BLaER1 treated with 17β-estradiol and CSF1 and Interleukin-3, amounts not matched to agents 10 nM and 100 nM (cell line): ENCODE results near the gene CD40.

Source experiments
- H3K27ac ChIP-seq, 11 experiments: shearing (Covaris generic); formaldehyde crosslinking; 2 replicates each; pipeline ENCODE4 v1.8.1; 2022
- H3K27me3 ChIP-seq, 11 experiments: shearing (Covaris generic); formaldehyde crosslinking; 2 replicates each; pipeline ENCODE4 v1.8.1; 2022
- H3K36me3 ChIP-seq, 11 experiments: shearing (Covaris generic); formaldehyde crosslinking; 2 replicates each; pipeline ENCODE4 v1.8.1; 2022
- H3K4me1 ChIP-seq, 10 experiments: shearing (Covaris generic); formaldehyde crosslinking; 2 replicates each; pipeline ENCODE4 v1.8.1; 2022
- H3K4me2 ChIP-seq, 11 experiments: shearing (Covaris generic); formaldehyde crosslinking; 2 replicates each; pipeline ENCODE4 v1.8.1; 2022
- H3K4me3 ChIP-seq, 10 experiments: shearing (Covaris generic); formaldehyde crosslinking; 2 replicates each; pipeline ENCODE4 v1.8.1; 2022
- H3K9ac ChIP-seq, 11 experiments: shearing (Covaris generic); formaldehyde crosslinking; 2 replicates each; pipeline ENCODE4 v1.8.1; 2022
- H3K9me3 ChIP-seq, 11 experiments: shearing (Covaris generic); formaldehyde crosslinking; replicated peaks in 1 of 11; 2 replicates each; pipeline ENCODE4 v1.8.1; 2022
- H4K20me1 ChIP-seq, 11 experiments: shearing (Covaris generic); formaldehyde crosslinking; 2 replicates each; pipeline ENCODE4 v1.8.1; 2022
- Cebpa-rat ChIP-seq, 11 experiments: shearing (Covaris generic); IDR thresholded peaks; 2 replicates each; pipeline ENCODE4 v1.8.1; 2022

Gene CD40

GRCh38 chr20:46142124-46142523, 24.0 kb downstream of the CD40 start:
- no peak for TF ChIP-seq Cebpa-rat (IDR thresholded peaks at IDR 0.05)
- Histone ChIP-seq H4K20me1 (peaks cover 0 to 4% (median 0%) of the 10 kb centered on the region in 11 experiments; a peak in 2 of 22 replicates), H3K4me2 (no peak overlapping the region), H3K9me3 (no peaks in the 10 kb centered on the region), H3K27ac (no peak overlapping the region), H3K36me3 (no peaks in the 10 kb centered on the region), H3K4me1 (peaks cover 0 to 6% (median 5%) of the 10 kb centered on the region in 10 experiments; a peak in 5 of 20 replicates), H3K27me3 (no peaks in the 10 kb centered on the region), H3K4me3 (no peak overlapping the region), H3K9ac (no peak overlapping the region)

- H3K9ac ChIP-seq = no peak overlapping the region
- H3K4me2 ChIP-seq = no peak overlapping the region
- no peaks in the 10 kb centered on the region for H3K36me3 ChIP-seq
- no peak overlapping the region for H3K27ac ChIP-seq
- TF ChIP-seq Cebpa-rat (IDR thresholded peaks at IDR 0.05) = no peak
- peaks cover 0 to 4% (median 0%) of the 10 kb centered on the region in 11 experiments; a peak in 1 of 22 replicates for H4K20me1 ChIP-seq
- no peaks in the 10 kb centered on the region for H3K27me3 ChIP-seq
- no peak overlapping the region for H3K4me3 ChIP-seq
- peaks cover 0 to 12% (median 5%) of the 10 kb centered on the region in 10 experiments; a peak in 5 of 20 replicates for H3K4me1 ChIP-seq
- H3K9me3 ChIP-seq = no peaks in the 10 kb centered on the region
These were observed 26.4 kb downstream of the CD40 start for GRCh38 chr20:46144432-46145025.

DNA sequence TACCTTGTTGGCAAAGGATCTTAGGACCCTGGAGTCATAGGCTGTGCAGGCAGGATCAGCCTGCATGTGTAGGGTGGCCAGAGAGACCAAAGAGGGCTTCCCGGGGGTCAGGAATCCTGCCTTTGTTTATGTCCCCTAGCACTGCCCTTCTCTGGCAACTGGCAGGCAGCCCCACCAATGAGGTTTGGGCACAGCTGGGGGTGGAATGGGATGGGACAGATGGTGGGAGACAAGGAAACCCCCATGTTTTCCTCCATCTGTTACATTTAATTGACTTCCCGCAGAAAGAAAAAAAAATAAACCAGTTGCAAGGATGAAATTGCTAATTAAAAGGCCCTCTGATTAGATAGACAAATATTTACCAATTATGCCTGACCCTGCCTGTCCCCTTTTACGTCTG, 27.6 kb downstream of the CD40 start:
- Histone ChIP-seq H3K27me3 (no peaks in the 10 kb centered on the region), H3K27ac (no peak overlapping the region)
- no peak for TF ChIP-seq Cebpa-rat (IDR thresholded peaks at IDR 0.05)

GRCh38 chr20:46148313-46149208, 30.4 kb downstream of the CD40 start:
- H3K27ac ChIP-seq = no peak overlapping the region
- H3K4me2 ChIP-seq = no peak overlapping the region
- no peak for TF ChIP-seq Cebpa-rat (IDR thresholded peaks at IDR 0.05)
- no peaks in the 10 kb centered on the region for H3K9me3 ChIP-seq
- H3K9ac ChIP-seq = no peak overlapping the region
- 0 out of 20 replicates have a peak, but pooled peaks cover 0 to 7% (median 0%) of the 10 kb centered on the region in 10 experiments for H3K4me1 ChIP-seq
- no peaks in the 10 kb centered on the region for H3K36me3 ChIP-seq
- H4K20me1 ChIP-seq = peaks cover 0 to 3% (median 0%) of the 10 kb centered on the region in 11 experiments; a peak in 1 of 22 replicates
- no peaks in the 10 kb centered on the region for H3K27me3 ChIP-seq
- no peak overlapping the region for H3K4me3 ChIP-seq

More for the DNA sequence above, 27.6 kb downstream of the CD40 start:
- Histone ChIP-seq H3K9ac (no peak overlapping the region), H3K36me3 (no peaks in the 10 kb centered on the region), H3K9me3 (no peaks in the 10 kb centered on the region), H4K20me1 (peaks cover 0 to 2% (median 0%) of the 10 kb centered on the region in 11 experiments; a peak in 1 of 22 replicates), H3K4me1 (0 out of 20 replicates have a peak, but pooled peaks cover 0 to 7% (median 0%) of the 10 kb centered on the region in 10 experiments), H3K4me2 (no peak overlapping the region), H3K4me3 (no peak overlapping the region)

- Histone ChIP-seq H3K4me3 (no peak overlapping the region), H3K4me2 (no peak overlapping the region), H3K9ac (no peak overlapping the region), H3K9me3 (no peaks in the 10 kb centered on the region), H4K20me1 (peaks cover 0 to 3% (median 0%) of the 10 kb centered on the region in 11 experiments; a peak in 2 of 22 replicates), H3K27ac (no peak overlapping the region), H3K36me3 (no peaks in the 10 kb centered on the region), H3K27me3 (no peaks in the 10 kb centered on the region), H3K4me1 (peaks cover 0 to 7% (median 2%) of the 10 kb centered on the region in 10 experiments; a peak in 1 of 20 replicates)
- TF ChIP-seq Cebpa-rat (IDR thresholded peaks at IDR 0.05) = no peak
These were observed 32.8 kb downstream of the CD40 start for GRCh38 chr20:46150943-46151342.

- H3K27ac ChIP-seq = no peak overlapping the region
- no peaks in the 10 kb centered on the region for H3K9me3 ChIP-seq
- H4K20me1 ChIP-seq = peaks cover 0 to 3% (median 0%) of the 10 kb centered on the region in 11 experiments; a peak in 2 of 22 replicates
- H3K27me3 ChIP-seq = no peaks in the 10 kb centered on the region
- no peaks in the 10 kb centered on the region for H3K36me3 ChIP-seq
- no peak overlapping the region for H3K9ac ChIP-seq
- peaks cover 0 to 7% (median 2%) of the 10 kb centered on the region in 10 experiments; a peak in 1 of 20 replicates for H3K4me1 ChIP-seq
- no peak overlapping the region for H3K4me2 ChIP-seq
- no peak for TF ChIP-seq Cebpa-rat (IDR thresholded peaks at IDR 0.05)
- no peak overlapping the region for H3K4me3 ChIP-seq
These were observed 33.8 kb downstream of the CD40 start for GRCh38 chr20:46151936-46152335.

- Histone ChIP-seq H3K4me1 (peaks cover 0 to 8% (median 1%) of the 10 kb centered on the region in 10 experiments; a peak in 11 of 20 replicates), H3K27me3 (no peaks in the 10 kb centered on the region), H3K36me3 (no peaks in the 10 kb centered on the region), H3K9ac (no peak overlapping the region), H3K4me2 (no peak overlapping the region), H3K4me3 (no peak overlapping the region), H4K20me1 (peaks cover 0 to 6% (median 0%) of the 10 kb centered on the region in 11 experiments; a peak in 3 of 22 replicates), H3K9me3 (no peaks in the 10 kb centered on the region), H3K27ac (no peak overlapping the region)
- no peak for TF ChIP-seq Cebpa-rat (IDR thresholded peaks at IDR 0.05)
These were observed 34.9 kb downstream of the CD40 start for GRCh38 chr20:46152824-46153586.

DNA sequence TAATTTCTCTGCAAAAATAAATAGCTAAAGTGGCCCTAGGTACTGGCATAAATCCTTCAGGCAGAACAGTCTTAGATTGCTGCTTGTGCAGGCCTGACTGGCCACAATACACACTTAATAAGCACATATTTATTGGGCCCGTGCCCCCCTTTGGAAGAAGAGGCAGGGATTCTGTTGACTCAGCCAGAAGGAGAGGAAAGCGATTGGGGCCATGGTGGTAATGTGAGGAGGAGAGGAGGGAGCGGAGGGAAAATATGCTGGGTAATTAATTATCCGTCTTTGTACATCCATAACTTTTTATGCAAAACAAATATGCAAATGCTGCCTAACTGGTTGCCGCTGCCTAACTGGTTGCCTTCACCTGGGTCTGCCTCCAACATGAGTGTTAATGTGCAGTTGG, 36.2 kb downstream of the CD40 start:
- no peak overlapping the region for H3K27ac ChIP-seq
- no peak for TF ChIP-seq Cebpa-rat (IDR thresholded peaks at IDR 0.05)
- H3K9me3 ChIP-seq = no peaks in the 10 kb centered on the region
- no peaks in the 10 kb centered on the region for H3K27me3 ChIP-seq
- no peak overlapping the region for H3K9ac ChIP-seq
- H3K4me3 ChIP-seq = no peak overlapping the region
- H3K4me2 ChIP-seq = no peak overlapping the region; a peak in 1 of 22 replicates
- peaks cover 0 to 17% (median 8%) of the 10 kb centered on the region in 10 experiments; a peak in 13 of 20 replicates for H3K4me1 ChIP-seq
- H3K36me3 ChIP-seq = no peaks in the 10 kb centered on the region
- peaks cover 0 to 9% (median 0%) of the 10 kb centered on the region in 11 experiments; a peak in 3 of 22 replicates for H4K20me1 ChIP-seq
